CD4-positive, alpha-beta T cell treated with Interleukin-4 for 4 hours (primary cell): ENCODE results near the gene ANAPC16.
"Not testable (repeated sequence)": the region's sequence is repeated elsewhere in the genome, so short reads cannot be mapped to it uniquely, and the experiment has no call there.

Experiments
- DNase-seq: peaks from one replicate; pipeline ENCODE4 v3.0.0-alpha.2; 2020

Gene ANAPC16

DNA sequence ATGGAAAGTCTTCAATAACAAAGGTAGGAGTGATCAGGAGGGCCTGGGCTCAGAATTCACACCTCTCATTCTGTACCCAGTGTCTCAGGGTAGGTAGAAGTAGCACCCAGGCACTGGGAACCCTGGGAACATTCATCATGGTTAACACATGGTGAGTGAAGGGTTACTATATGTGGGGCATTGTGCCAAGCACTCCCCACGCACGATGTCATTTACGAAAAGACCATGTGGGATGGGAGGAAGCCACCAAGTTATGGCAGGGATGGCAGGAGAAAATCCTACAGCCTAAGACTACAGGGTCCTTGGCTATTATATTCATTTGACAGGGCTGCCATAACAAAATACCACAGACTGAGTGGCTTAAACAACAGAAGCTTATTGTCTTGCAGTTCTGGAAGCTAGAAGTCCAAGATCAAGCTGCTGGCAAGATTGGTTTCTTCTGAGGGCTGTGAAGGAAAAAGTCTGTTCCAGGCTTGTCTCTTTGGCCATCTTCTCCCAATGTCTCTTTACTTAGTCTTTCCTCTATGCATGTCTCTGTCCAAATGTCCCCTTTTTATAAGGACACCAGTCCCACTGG lies 30.2 kb downstream of the ANAPC16 start:
- no peak for DNase-seq

DNA sequence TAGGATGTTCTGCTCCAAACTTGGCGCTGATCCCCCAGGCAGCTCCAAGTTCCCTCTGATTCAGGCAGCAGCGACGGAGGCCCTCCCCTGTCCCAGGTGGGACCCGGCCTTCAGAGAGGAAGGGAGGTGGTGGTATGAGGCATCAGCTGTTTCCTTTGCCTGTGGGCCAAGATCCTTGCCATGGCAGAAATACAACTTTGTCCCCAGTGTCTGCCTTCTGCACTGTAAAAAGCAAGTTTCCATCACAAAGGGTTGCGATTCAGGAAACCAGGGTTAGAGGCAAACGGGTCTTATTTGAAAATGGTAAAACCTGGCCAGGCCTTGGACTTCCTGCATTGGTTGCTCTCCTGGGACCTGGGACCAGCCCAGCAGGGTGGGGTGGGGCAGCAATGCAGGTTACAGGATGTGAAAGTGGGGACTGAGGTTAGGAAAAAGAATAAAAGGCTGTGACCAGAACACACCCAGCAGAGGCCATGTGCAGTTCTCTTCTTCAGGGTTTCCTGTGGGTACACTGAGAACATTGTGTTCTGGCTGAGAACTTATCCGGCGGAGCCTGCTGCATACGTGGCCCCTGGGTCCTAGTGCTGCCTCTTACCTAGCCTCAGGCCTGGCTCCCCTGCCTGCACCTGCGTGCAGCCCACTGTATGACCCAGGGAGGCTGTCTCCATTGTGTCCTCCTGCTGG lies 32.8 kb downstream of the ANAPC16 start:
- DNase-seq: peak; percentile 79

DNA sequence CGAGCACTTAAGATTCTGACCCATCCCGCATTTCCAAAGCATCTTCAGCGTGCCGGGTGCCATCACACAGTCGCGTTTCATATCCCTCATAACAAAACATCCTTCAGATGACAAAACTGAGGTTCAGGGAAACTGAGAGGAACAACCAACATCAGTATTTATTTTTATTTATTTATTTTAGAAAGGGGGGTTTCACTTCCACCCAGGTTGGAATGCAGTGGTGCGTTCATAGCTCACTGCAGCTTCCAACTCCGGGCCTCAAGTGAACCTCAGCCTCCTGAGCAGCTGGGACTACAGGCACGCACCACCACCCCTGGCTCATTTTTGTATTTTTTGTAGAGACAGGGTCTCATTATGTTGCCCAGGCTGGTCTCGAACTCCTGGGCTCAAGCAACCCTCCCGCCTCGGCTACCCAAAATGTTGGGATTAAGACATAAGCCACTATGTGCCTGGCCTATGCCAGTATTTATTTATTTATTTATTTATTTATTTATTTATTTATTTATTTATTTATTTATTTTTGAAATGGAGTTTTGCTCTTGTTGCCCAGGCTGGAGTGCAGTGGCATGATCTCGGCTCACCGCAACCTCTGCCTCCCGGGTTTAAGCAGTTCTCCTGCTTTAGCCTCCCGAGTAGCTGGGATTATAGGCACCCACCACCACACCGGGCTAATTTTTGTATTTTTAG lies 33.5 kb downstream of the ANAPC16 start:
- not testable (repeated sequence) for DNase-seq

DNA sequence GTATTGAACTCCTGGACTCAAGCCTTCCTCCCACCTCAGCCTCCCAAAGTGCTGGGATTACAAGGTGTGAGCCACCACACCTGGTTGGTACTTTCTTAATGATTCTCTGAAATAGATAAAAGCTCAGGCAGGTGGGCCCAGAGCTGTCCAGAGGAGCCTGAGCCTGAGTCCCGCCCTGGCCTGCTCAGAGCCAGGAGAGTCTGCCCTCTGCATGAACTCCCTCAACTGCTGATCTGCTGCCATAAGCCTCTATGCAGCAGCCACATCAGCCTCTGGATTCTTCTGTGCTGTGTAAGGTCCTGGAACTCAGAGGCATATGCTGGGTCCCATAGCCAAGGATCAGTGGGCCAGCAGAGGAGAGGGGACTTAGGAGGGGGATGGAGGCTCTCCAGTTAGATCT lies 34.9 kb downstream of the ANAPC16 start:
- no peak for DNase-seq

GRCh38 chr10:72251635-72252034 lies 35.8 kb downstream of the ANAPC16 start:
- no peak for DNase-seq

GRCh38 chr10:72252972-72253371 lies 37.2 kb downstream of the ANAPC16 start:
- no peak for DNase-seq

- no peak for DNase-seq
These were observed 37.8 kb downstream of the ANAPC16 start for GRCh38 chr10:72253578-72253977.

- peak; percentile 25 for DNase-seq
These were observed 39.2 kb downstream of the ANAPC16 start for GRCh38 chr10:72254813-72255568.

DNA sequence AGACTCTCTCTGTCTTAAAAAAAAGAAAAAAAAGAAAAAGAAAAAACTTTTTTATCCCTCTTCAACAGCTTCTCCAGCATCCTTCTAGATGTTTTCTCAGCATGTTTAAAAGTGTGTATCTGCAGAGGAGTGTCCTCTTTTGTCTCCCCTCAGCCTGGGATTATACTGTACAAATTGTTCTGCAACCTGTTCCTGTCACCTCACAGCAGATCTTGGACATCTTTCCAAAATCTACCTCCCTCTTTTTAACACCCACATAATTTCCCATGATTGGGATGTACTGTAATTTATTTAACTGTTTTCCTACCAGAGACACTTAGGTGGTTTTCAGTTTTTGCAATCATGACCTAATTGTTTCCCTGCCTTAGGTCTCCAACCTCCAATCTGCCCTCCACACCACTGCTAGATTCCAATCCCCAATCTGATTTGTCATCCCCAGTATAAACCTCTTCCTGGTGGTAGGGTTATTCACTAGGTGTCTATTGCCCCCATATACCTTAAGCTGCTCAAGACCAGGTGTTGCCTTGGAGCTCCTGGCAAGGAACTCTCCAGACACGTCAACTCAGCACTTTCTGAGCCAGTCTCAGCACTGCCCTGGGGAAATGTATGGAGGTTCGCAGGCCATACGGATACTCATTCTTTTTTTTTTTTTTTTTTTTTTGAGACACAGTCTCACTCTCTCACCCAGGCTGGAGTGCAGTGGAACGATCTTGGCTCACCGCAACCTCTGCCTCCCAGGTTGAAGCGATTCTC lies 40.3 kb downstream of the ANAPC16 start:
- no peak for DNase-seq

- DNase-seq: no peak
These were observed 41.5 kb downstream of the ANAPC16 start for GRCh38 chr10:72257051-72257892.

DNA sequence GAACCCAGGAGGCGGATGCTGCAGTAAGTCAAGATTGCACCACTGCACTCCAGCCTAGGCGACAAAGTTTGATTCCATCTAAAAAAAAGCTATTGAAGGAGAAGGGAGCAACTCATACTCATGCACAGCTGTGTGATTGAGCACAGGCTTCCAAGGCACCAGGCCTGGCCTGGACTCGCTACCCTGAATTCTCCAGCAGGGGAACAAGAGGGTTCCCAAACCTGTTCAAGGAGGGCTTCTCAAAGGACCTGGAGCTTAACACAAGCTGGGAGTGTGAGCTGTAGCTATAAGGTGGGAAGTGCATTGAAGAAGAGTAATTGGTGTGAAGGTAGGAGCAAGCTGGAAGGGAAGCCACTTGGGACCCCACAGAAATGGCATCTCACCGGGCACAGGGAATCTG lies 42.8 kb downstream of the ANAPC16 start:
- DNase-seq: no peak

GRCh38 chr10:72259491-72260238 lies 43.9 kb downstream of the ANAPC16 start:
- no peak for DNase-seq

GRCh38 chr10:72260239-72260975 lies 44.6 kb downstream of the ANAPC16 start:
- peak; percentile 85 for DNase-seq

GRCh38 chr10:72260976-72261783 lies 45.4 kb downstream of the ANAPC16 start:
- peak; percentile 55 for DNase-seq

GRCh38 chr10:72261784-72262404 lies 46.1 kb downstream of the ANAPC16 start:
- no peak for DNase-seq

- peak; percentile 35 for DNase-seq
These were observed 47.9 kb downstream of the ANAPC16 start for GRCh38 chr10:72263613-72264241.

DNA sequence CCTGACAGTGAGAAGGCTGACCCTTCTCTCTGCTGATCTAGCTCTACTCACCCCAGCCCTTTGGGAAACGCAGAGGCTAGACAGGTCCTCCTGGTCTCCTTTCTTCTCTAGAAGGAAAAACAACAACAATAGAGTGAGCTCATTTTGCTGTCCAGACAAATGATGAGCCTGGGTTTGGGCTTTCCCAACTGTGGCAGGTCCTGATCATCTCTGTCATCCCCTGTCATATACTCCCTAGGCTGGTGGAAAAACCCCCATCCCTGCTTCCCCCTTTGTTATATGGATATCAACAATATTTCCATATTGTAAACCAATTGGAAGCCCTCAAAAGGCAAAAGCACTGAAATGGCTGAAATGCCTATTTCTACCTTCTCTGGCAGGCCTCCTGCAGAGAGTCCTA lies 48.7 kb downstream of the ANAPC16 start:
- DNase-seq: no peak

DNA sequence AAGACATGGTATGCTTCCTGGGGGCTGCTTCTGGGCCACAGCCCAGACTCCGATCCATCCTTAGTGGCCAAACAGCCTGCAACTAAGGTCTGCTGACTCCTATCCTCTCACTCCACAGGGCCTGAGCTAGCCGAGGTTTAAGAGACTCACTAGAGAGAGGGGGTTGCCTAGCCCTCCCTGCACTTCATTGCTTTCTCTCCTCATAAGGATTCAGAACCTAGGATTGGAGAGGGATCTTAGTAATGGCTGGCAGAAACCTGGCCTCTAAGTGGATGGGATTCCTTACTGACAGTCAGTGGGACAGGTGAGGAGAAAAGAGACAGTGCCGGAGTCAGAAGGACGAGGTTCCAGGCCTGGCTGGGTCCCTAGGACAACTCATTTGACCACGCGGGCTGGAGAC lies 49.7 kb downstream of the ANAPC16 start:
- DNase-seq: no peak
